ENCODE results near the gene IFI35.

DNA sequence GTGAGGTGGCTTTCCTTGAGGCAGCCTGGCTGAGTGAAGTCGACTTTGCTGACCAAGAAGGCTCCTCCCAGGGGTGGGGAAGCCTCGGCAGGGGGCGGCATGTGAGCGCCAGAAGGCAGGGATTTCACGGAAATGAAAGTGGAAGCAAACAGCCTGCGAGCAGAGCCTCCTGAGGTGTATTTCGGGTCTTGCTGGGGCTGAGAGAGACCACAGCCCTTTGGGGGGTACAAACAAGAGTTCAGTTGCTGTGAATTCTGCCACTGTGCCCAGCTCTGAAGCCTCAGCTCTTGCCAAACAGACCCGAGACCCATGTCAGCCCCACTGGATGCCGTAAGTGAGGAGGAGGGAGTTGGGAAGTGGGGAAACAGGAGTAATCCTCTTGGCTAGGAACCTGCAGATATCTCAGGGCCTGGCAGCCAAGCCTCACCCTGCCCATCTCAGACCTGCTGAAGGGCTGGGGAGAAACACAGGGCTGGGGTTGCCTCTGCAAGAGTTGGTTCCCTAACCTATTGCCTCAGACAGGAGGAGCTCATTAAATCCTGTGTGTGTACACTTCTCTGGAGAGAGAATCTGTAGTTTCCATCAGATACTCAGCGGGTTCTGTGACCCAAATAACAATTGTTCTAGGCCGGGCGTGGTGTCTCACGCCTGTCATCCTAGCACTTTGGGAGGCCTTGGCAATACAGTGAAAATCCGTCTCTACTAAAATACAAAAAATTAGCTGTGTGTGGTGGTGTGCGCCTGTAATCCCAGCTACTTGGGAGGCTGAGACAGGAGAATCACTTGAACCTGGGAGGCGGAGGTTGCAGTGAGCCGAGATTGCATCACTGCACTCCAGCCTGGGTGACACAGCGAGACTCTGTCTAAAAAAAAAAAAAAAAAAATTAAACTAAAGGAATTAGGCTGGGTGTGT lies at the start of gene IFI35:
- TF ChIP-seq, protein P1, sequence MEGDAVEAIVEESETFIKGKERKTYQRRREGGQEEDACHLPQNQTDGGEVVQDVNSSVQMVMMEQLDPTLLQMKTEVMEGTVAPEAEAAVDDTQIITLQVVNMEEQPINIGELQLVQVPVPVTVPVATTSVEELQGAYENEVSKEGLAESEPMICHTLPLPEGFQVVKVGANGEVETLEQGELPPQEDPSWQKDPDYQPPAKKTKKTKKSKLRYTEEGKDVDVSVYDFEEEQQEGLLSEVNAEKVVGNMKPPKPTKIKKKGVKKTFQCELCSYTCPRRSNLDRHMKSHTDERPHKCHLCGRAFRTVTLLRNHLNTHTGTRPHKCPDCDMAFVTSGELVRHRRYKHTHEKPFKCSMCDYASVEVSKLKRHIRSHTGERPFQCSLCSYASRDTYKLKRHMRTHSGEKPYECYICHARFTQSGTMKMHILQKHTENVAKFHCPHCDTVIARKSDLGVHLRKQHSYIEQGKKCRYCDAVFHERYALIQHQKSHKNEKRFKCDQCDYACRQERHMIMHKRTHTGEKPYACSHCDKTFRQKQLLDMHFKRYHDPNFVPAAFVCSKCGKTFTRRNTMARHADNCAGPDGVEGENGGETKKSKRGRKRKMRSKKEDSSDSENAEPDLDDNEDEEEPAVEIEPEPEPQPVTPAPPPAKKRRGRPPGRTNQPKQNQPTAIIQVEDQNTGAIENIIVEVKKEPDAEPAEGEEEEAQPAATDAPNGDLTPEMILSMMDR (IDR thresholded peaks at IDR 0.05), result peak in 1 of 3 donors; percentile 43
- TF ChIP-seq POLR2A (IDR thresholded peaks at IDR 0.05) (peak; percentile 61), EP300 (IDR thresholded peaks at IDR 0.05) (no peak)
